ENCODE data around the gene ANKRD7. TPM values are rescaled to one million over a fixed set of nuclear protein-coding genes. Genes with fewer than 3 reads are reported as not detected.

Gene ANKRD7
- total RNA-seq, 3 donors from 2014 or later: 0.32 to 0.73 TPM; not detected in 1

DNA sequence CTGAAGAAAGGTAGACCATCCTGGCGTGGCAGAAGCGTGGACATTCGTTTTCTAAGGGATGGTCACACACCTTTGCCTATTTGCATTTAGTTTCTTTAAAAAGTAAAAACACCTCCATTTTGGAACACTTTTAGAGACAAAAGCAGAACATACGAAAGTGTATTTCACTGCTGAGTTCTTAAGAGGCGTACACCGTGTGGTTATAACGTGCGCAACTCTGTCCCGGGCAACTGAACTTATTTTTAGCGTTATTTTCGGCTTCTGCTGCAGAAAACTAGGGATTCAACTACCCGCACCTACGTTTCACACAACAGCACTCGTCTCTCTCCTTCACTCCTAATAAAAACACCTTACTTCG, 41.1 kb upstream of the ANKRD7 start:
- no peak for DNase-seq (ENCODE audit: low spot score in 2 of 2)
- Histone ChIP-seq H3K27ac (peak overlapping the region; percentile 91 to 94), H3K4me3 (peak overlapping the region; percentile 77 to 92 (median 84)), H3K4me1 (peaks cover 0 to 7% of the 10 kb centered on the region in 2 donors), H3K27me3 (no peaks in the 10 kb centered on the region), H3K9me3 (no peaks in the 10 kb centered on the region), H3K36me3 (no peaks in the 10 kb centered on the region)
- TF ChIP-seq POLR2AphosphoS5 (IDR thresholded peaks at IDR 0.05) (no peak), POLR2A (IDR thresholded peaks at IDR 0.05) (no peak)
- TF ChIP-seq, protein P1, sequence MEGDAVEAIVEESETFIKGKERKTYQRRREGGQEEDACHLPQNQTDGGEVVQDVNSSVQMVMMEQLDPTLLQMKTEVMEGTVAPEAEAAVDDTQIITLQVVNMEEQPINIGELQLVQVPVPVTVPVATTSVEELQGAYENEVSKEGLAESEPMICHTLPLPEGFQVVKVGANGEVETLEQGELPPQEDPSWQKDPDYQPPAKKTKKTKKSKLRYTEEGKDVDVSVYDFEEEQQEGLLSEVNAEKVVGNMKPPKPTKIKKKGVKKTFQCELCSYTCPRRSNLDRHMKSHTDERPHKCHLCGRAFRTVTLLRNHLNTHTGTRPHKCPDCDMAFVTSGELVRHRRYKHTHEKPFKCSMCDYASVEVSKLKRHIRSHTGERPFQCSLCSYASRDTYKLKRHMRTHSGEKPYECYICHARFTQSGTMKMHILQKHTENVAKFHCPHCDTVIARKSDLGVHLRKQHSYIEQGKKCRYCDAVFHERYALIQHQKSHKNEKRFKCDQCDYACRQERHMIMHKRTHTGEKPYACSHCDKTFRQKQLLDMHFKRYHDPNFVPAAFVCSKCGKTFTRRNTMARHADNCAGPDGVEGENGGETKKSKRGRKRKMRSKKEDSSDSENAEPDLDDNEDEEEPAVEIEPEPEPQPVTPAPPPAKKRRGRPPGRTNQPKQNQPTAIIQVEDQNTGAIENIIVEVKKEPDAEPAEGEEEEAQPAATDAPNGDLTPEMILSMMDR (IDR thresholded peaks at IDR 0.05): no peak
- intact Hi-C loops (cut with DNase I; ENCODE audit: low total_unique reads): no loop called here

DNA sequence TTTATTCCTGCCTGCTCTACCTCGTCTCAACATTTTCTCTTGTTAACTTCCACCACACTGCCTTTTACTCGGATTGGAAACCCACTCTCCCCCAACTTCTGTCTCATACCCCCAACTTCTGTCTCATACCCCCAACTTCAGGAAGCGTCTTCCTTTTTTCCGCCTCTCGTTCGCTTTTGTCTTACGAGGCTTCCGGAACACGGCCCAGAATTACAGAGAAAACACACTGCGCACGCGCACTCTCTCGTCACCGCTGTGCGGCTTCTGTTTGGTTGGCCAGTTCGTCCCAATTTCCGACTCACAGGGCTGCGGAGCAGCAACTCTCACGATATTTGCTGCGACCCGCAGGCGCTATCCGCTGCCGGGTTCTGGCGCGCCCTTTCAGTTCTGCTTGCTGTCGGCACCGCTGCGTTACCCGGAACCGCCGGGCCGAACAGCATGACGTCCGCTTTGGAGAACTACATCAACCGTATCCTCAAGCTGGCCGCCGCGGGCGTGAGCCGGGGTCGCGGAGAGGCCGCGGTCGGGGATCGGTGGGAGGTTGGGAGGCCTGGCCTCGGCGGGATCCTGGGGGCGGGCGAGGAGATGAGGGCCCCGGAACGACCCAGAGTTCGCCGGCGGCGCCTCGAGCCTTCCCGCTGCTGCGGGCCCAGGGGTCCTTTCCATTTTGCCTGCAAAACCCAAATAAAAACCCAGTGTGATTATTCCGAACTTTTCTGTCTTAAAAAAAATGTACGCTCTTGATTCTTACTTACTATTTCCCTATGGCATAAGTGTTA, 40.5 kb upstream of the ANKRD7 start, which contains the start of gene LSM8:
TSS of gene LSM8 (plus strand) at position 379 of the 779 bp plus-strand sequence. CDS start at position 439, 60 bp downstream.
- peak within 1 kb of the TSS; percentile 77 to 92 (median 84) for H3K4me3 ChIP-seq
- H3K27me3 ChIP-seq: no peaks in the 10 kb centered on the region
- no peaks in the 10 kb centered on the region for H3K9me3 ChIP-seq
- intact Hi-C loops (cut with DNase I; ENCODE audit: low total_unique reads): no loop called here
- DNase-seq (ENCODE audit: low spot score in 2 of 2): peak; percentile 97
- TF ChIP-seq, protein P1 (IDR thresholded peaks at IDR 0.05): peak in 1 of 3 donors; percentile 14
- TF ChIP-seq POLR2A (IDR thresholded peaks at IDR 0.05) (peak; percentile 49), POLR2AphosphoS5 (IDR thresholded peaks at IDR 0.05) (peak; percentile 81 to 88 (median 85))
- H3K36me3 ChIP-seq: no peaks in the 10 kb centered on the region
- H3K27ac ChIP-seq: peak within 1 kb of the TSS; percentile 91 to 94
- peaks cover 0 to 7% of the 10 kb centered on the region in 2 donors for H3K4me1 ChIP-seq

DNA sequence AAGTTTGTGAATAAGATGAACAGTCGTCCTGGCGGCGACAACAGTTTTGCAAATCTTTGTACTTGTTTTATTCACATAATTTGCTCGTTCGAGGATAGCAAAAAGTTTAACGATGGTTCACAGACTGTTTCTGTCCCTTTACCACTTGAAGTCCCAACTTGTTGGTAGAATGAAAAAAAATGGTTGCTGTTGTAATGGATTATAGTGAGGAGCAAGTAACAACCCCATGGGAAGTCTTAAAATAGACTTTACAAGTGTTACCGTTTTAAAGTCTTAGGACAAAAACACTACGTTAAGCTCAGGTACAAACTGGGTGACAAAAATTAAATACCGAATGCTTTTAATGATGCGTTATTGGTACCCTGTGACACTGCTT, 40.0 kb upstream of the ANKRD7 start:
- H3K9me3 ChIP-seq: no peaks in the 10 kb centered on the region
- intact Hi-C loops (cut with DNase I; ENCODE audit: low total_unique reads): no loop called here
- peaks cover 0 to 7% of the 10 kb centered on the region in 2 donors for H3K4me1 ChIP-seq
- H3K4me3 ChIP-seq: peak overlapping the region; percentile 77 to 92 (median 84)
- no peak for TF ChIP-seq POLR2AphosphoS5 (IDR thresholded peaks at IDR 0.05)
- TF ChIP-seq, protein P1 (IDR thresholded peaks at IDR 0.05): no peak
- no peaks in the 10 kb centered on the region for H3K36me3 ChIP-seq
- H3K27me3 ChIP-seq: no peaks in the 10 kb centered on the region
- peak overlapping the region; percentile 91 to 94 for H3K27ac ChIP-seq
- DNase-seq (ENCODE audit: low spot score in 2 of 2): no peak

DNA sequence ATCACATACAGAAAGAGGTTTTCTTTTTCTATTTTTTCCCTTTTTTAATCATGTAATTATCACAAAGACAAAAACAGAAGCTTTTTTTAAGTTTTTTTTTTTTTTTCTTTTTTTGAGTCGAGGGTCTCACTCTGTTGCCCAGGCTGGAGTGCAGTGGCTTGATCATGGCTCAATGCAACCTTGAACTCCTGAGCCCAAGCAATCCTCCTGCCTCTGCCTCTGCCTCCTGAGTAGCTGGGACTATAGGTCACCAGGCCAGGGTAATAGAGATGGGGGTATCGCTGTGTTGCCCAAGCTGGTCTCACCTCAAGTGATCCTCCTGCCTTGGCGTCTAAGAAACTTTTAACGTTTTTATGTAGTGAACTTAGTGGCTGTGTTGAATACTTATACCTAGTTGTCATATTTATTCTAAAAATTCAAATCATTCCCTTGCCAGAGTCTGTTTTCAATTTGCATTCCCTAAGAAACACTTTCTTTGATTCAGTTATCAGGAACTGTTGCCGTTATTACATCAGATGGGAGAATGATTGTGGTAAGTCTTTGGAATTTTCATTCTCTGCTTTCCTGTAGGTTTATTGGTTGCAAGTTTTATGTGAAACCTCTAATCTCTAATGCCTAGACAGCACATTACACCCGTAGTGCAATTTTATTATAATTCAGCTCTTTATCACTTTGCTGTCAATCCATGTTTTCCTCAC, 39.2 kb upstream of the ANKRD7 start:
- Histone ChIP-seq H3K4me1 (peaks cover 0 to 7% of the 10 kb centered on the region in 2 donors), H3K9me3 (no peaks in the 10 kb centered on the region), H3K36me3 (no peaks in the 10 kb centered on the region), H3K27me3 (no peaks in the 10 kb centered on the region), H3K4me3 (peak overlapping the region; percentile 77 to 92 (median 84)), H3K27ac (no peak overlapping the region)
- TF ChIP-seq POLR2AphosphoS5 (IDR thresholded peaks at IDR 0.05): no peak
- TF ChIP-seq, protein P1 (IDR thresholded peaks at IDR 0.05): no peak
- TF ChIP-seq POLR2A (IDR thresholded peaks at IDR 0.05): no peak
- no peak for DNase-seq (ENCODE audit: low spot score in 2 of 2)
- intact Hi-C loops (cut with DNase I; ENCODE audit: low total_unique reads): no loop called here

DNA sequence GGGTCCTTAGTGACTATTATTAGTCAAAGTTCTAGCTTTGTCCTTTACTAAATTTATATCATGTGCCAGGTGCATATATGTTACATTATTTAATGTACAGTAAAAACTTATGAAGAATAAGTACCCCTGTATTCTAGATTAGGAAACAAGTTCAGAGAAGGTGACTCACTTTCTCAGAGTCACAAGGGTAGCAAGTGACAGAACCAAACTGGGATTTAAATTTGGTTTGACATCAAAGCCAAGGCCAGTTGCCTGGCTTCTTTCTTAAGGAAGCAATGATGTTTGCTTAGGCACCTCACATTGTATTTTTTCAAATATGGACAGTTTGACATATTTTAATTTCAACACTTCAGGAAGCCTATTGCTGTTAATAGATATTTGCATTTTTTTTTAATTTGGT, 38.0 kb upstream of the ANKRD7 start:
- H3K4me1 ChIP-seq: peaks cover 0 to 7% of the 10 kb centered on the region in 2 donors
- intact Hi-C loops (cut with DNase I; ENCODE audit: low total_unique reads): no loop called here
- H3K36me3 ChIP-seq: no peaks in the 10 kb centered on the region
- DNase-seq (ENCODE audit: low spot score in 2 of 2): no peak
- no peak overlapping the region for H3K4me3 ChIP-seq
- no peaks in the 10 kb centered on the region for H3K27me3 ChIP-seq
- H3K9me3 ChIP-seq: no peaks in the 10 kb centered on the region
- TF ChIP-seq, protein P1 (IDR thresholded peaks at IDR 0.05): no peak
- no peak for TF ChIP-seq POLR2A (IDR thresholded peaks at IDR 0.05)
- no peak for TF ChIP-seq POLR2AphosphoS5 (IDR thresholded peaks at IDR 0.05)
- no peak overlapping the region for H3K27ac ChIP-seq

Measured in breast epithelium (tissue), 4 donors.